Measurements from ENCODE around the gene ZNF483.
"Not testable (repeated sequence)": the region's sequence is repeated elsewhere in the genome, so short reads cannot be mapped to it uniquely, and the experiment has no call there.

ZNF483 gene

GRCh38 chr9:111615928-111616327, 90.9 kb downstream of the ZNF483 start:
- no peak for DNase-seq

GRCh38 chr9:111617349-111617748, 92.4 kb downstream of the ZNF483 start:
- not testable (repeated sequence) for DNase-seq

DNA sequence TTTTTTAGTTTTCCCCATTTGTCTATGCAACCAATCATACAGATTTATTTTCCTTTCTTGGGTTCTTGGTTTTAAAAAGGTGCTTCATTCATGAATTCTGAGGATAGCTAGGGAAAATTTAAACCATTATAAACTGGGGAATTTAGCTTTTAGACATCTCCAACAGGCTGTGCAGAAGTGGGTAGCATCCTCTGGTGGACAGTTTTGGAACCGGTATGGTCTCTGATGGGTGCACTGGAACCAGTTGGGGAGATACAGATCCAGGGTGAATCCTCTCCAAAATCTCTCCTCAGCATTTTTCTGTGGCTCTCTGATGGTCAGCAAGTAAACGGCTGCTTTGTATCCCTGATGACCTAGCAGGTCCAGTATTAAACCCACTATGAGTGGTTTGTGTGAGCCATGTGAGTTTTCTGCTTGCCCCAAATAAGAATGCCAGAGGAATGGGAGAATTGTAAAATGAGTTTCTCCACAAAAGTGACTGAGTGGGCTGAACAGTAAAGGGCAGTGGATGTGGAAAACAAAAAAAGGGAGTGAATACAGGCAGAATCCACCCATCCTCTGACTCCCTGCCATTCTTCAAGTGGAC, 97.0 kb downstream of the ZNF483 start:
- DNase-seq, result no peak

DNA sequence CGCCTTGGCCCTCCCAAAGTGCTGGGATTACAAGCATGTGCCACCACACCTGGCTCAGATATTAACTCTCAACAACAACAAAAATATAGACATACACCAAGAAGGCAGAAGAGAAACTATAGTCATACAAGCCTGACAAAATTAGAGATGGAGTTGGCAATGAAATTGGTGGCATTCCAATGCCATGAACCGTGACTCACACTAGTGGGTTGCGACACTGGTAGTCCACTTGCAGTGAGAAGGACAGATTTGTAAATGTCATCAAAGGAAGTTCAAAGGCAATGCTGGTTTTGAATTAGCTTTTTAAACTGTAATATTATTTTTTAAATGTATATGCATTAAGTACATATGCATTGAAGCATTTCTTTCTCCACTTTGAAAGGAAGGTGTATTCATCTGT, 97.6 kb downstream of the ZNF483 start:
- no peak for DNase-seq

Data from NCI-H1105 treated with DMSO at 0.1 percent for 48 hours (cell line).